Transverse colon (tissue), 4 donors: Measurements from ENCODE around the gene STARD10. TPM values are rescaled to one million over a fixed set of nuclear protein-coding genes. Genes with fewer than 3 reads are reported as not detected.

ENCODE experiments used
- DNase-seq: peaks from one replicate; pipeline ENCODE4 v3.0.0-alpha.2; 2019
- H3K27ac ChIP-seq, 4 donors: fragments of 200-600 bp; sonication (generic); 2 replicates each; pipeline ENCODE4 v1.5.1; 2016 to 2018; ENCODE audit warnings: inconsistent platforms in 4 of 4
- H3K27me3 ChIP-seq: fragments of 200-600 bp; sonication (generic); 2 replicates; pipeline ENCODE4 v1.5.1; 2017; ENCODE audit warnings: inconsistent platforms
- H3K36me3 ChIP-seq, 4 donors: fragments of 200-600 bp; sonication (generic); 2 replicates each; pipeline ENCODE4 v1.5.1; 2017 to 2019; ENCODE audit warnings: inconsistent platforms in 4 of 4
- H3K4me1 ChIP-seq, 4 donors: fragments of 200-600 bp; sonication (generic); 2 replicates each; pipeline ENCODE4 v1.5.1; 2017 to 2020; ENCODE audit warnings: inconsistent platforms in 4 of 4
- H3K4me3 ChIP-seq, 4 donors: fragments of 200-600 bp; sonication (generic); 1 replicate in 1 of 4; 2 replicates in 3 of 4; pipeline versions ENCODE4 v1.5.1 to v1.6.1; 2017 to 2019; ENCODE audit warnings: inconsistent platforms in 4 of 4
- H3K9me3 ChIP-seq, 2 donors: fragments of 200-600 bp; sonication (generic); 2 replicates each; pipeline ENCODE4 v1.5.1; 2017 to 2019; ENCODE audit warnings: inconsistent platforms in 2 of 2
- EP300 ChIP-seq: sonication (generic); formaldehyde crosslinking; IDR thresholded peaks from one replicate; pipeline ENCODE4 v1.6.1; 2017; ENCODE audit warnings: antibody characterized with exemption, low read depth
- POLR2A ChIP-seq: fragments of 450-650 bp; IDR thresholded peaks from one replicate; pipeline ENCODE4 v1.6.1; 2016; ENCODE audit warnings: antibody characterized with exemption, mild to moderate bottlenecking, moderate library complexity
- POLR2AphosphoS5 ChIP-seq, 3 donors: sonication (generic); formaldehyde crosslinking; IDR thresholded peaks; one replicate each; pipeline ENCODE4 v1.6.1; 2016; ENCODE audit warnings: antibody characterized with exemption in 3 of 3
- WGBS, 2 donors: methylation state at CpG; one replicate each; pipeline ENCODE4 v1.1.5; 2018; ENCODE audit warnings: low coverage in 1 of 2; 5-methylcytosine and 5-hydroxymethylcytosine counted together
- in situ Hi-C, 4 donors: fragments of 200-750 bp; cut with MboI; loops; one replicate each; pipeline versions ENCODE4 v1.15.0 to v1.15.1; 2017; ENCODE audit warnings: low sequenced_read_pairs in 3 of 4, low pct_ligation_motif_present in 1 of 4, low pct_unique_long_range_greater_than_20kb in 1 of 4
- intact Hi-C: fragments of 100-400 bp; cut with DNase I; formaldehyde crosslinking; loops from one replicate; pipeline ENCODE4 v1.15.1; 2023; ENCODE audit warnings: low total_unique reads
- total RNA-seq, 4 donors: library from RNA; depleted of rRNA; stranded (reverse); fragments of >200 nt; gene quantifications; one replicate each; pipeline ENCODE4 v1.1.0, GENCODE V29; 2016
- TF ChIP-seq, protein P1 (sequence below), 5 experiments: fragments of 200-600 bp in 3 of 5; fragments of 450-650 bp in 2 of 5; sonication (generic) in 3 of 5; IDR thresholded peaks; 1 replicate in 2 of 5; 2 replicates in 3 of 5; pipeline ENCODE4 v1.5.1; 2016 to 2017; ENCODE audit warnings: antibody characterized with exemption in 5 of 5, inconsistent platforms in 3 of 5, mild to moderate bottlenecking in 2 of 5, moderate library complexity in 1 of 5

The STARD10 gene
- total RNA-seq, 4 donors from 2014 or later = 82.7 to 714 (median 225) TPM

GRCh38 chr11:72840780-72841179 lies 46.9 kb upstream of the STARD10 start:
- Histone ChIP-seq H3K4me3 (no peak overlapping the region), H3K36me3 (peaks cover 0 to 5% (median 2%) of the 10 kb centered on the region in 4 donors), H3K4me1 (peaks cover 0 to 3% (median 1%) of the 10 kb centered on the region in 4 donors), H3K9me3 (no peaks in the 10 kb centered on the region), H3K27me3 (no peaks in the 10 kb centered on the region), H3K27ac (no peak overlapping the region)
- in situ Hi-C loops (no loop called here), intact Hi-C loops (no loop called here)
- TF ChIP-seq EP300 (no peak), POLR2AphosphoS5 (IDR thresholded peaks at IDR 0.05) (no peak), POLR2A (no peak)
- TF ChIP-seq, protein P1, sequence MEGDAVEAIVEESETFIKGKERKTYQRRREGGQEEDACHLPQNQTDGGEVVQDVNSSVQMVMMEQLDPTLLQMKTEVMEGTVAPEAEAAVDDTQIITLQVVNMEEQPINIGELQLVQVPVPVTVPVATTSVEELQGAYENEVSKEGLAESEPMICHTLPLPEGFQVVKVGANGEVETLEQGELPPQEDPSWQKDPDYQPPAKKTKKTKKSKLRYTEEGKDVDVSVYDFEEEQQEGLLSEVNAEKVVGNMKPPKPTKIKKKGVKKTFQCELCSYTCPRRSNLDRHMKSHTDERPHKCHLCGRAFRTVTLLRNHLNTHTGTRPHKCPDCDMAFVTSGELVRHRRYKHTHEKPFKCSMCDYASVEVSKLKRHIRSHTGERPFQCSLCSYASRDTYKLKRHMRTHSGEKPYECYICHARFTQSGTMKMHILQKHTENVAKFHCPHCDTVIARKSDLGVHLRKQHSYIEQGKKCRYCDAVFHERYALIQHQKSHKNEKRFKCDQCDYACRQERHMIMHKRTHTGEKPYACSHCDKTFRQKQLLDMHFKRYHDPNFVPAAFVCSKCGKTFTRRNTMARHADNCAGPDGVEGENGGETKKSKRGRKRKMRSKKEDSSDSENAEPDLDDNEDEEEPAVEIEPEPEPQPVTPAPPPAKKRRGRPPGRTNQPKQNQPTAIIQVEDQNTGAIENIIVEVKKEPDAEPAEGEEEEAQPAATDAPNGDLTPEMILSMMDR (IDR thresholded peaks at IDR 0.05) = no peak
- no peak for DNase-seq
- WGBS, 2 donors = 94 to 100% methylated on average over 2 to 4 of the region's 4 CpGs

- WGBS, 2 donors = 76 to 100% methylated on average over 1 to 4 of the region's 4 CpGs
- DNase-seq = no peak
- intact Hi-C loops (no loop called here), in situ Hi-C loops (loop anchor here (10.0 kb wide), 2 partner anchors 336 to 406 kb away; no protein-coding TSS in a partner anchor)
- H3K4me3 ChIP-seq = no peak overlapping the region
- no peaks in the 10 kb centered on the region for H3K9me3 ChIP-seq
- H3K27me3 ChIP-seq = no peaks in the 10 kb centered on the region
- H3K4me1 ChIP-seq = peaks cover 0 to 4% (median 1%) of the 10 kb centered on the region in 4 donors
- no peak overlapping the region for H3K27ac ChIP-seq
- H3K36me3 ChIP-seq = peaks cover 0 to 5% (median 2%) of the 10 kb centered on the region in 4 donors
- no peak for TF ChIP-seq POLR2A
- no peak for TF ChIP-seq EP300
- no peak for TF ChIP-seq POLR2AphosphoS5 (IDR thresholded peaks at IDR 0.05)
- TF ChIP-seq, protein P1 (IDR thresholded peaks at IDR 0.05) = no peak
Observed at GRCh38 chr11:72838691-72839305, 45.0 kb upstream of the STARD10 start.

DNA sequence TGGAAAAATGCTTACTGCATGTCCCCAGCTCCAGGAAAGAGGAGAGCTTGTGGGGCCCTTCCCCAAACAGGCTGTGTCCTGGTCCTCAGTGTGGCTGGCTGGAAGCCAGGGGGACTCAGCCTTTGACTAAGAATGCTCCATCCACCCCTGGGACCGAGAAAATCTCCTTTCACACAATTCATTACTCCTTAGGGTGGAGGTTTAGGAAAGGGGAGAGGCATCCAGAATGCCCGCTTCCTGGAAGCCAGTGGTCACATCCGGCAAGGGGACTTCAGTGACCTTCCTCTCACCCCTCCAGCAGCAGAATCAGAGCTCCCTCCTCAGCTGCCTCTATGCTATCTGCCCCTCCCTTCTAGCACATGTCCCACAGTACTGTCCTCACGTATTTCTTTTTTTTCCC lies 42.3 kb upstream of the STARD10 start:
- Histone ChIP-seq H3K9me3 (no peaks in the 10 kb centered on the region), H3K4me3 (no peak overlapping the region), H3K4me1 (peaks cover 0 to 11% (median 5%) of the 10 kb centered on the region in 4 donors), H3K27ac (peak overlapping the region; percentile 10 to 36 (median 30)), H3K27me3 (no peaks in the 10 kb centered on the region), H3K36me3 (peaks cover 0 to 4% (median 0%) of the 10 kb centered on the region in 4 donors)
- TF ChIP-seq EP300 (no peak), POLR2AphosphoS5 (IDR thresholded peaks at IDR 0.05) (no peak), POLR2A (no peak)
- TF ChIP-seq, protein P1 (IDR thresholded peaks at IDR 0.05) = no peak
- no peak for DNase-seq
- 65% methylated on average over 4 of the region's 4 CpGs; no CpG with 5 or more reads in 1 of the 2 donors for WGBS, 2 donors
- in situ Hi-C loops (loop anchor here (10.0 kb wide), 2 partner anchors 339 to 409 kb away; no protein-coding TSS in a partner anchor), intact Hi-C loops (no loop called here)

DNA sequence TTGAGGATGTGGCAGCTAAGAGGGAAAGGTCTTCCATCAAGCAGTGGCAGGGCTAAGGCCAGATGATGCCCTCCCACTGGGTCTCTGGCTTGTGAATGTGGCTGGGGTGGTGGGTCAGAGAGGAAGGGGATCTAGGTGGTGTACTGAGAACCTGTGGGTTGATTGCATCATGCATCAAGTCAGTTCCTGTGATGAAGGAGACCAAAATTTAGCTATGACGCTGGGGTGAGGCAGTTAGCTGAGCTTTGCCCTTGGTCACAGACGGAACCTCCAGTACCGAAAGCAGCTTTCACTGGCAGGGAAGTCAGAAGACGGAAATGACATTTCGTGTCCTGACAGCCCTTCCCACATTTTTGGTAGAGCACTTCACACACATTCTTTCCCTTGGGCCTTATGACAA lies 41.1 kb upstream of the STARD10 start:
- Histone ChIP-seq H3K4me1 (peaks cover 0 to 11% (median 5%) of the 10 kb centered on the region in 4 donors), H3K27ac (peak overlapping the region; percentile 36 to 64 (median 48)), H3K27me3 (no peaks in the 10 kb centered on the region), H3K4me3 (no peak overlapping the region), H3K9me3 (no peaks in the 10 kb centered on the region), H3K36me3 (peaks cover 0 to 4% (median 0%) of the 10 kb centered on the region in 4 donors)
- in situ Hi-C loops (loop anchor here (5.0 to 10.0 kb wide), 3 partner anchors 337 to 410 kb away; no protein-coding TSS in a partner anchor), intact Hi-C loops (no loop called here)
- no peak for DNase-seq
- 80% methylated on average over 5 of the region's 5 CpGs; no CpG with 5 or more reads in 1 of the 2 donors for WGBS, 2 donors
- TF ChIP-seq, protein P1 (IDR thresholded peaks at IDR 0.05) = no peak
- TF ChIP-seq POLR2A = no peak
- no peak for TF ChIP-seq POLR2AphosphoS5 (IDR thresholded peaks at IDR 0.05)
- no peak for TF ChIP-seq EP300
